ENCODE data around the gene DIP2A.
"Not testable (repeated sequence)": the region's sequence is repeated elsewhere in the genome, so short reads cannot be mapped to it uniquely, and the experiment has no call there.

Gene DIP2A

DNA sequence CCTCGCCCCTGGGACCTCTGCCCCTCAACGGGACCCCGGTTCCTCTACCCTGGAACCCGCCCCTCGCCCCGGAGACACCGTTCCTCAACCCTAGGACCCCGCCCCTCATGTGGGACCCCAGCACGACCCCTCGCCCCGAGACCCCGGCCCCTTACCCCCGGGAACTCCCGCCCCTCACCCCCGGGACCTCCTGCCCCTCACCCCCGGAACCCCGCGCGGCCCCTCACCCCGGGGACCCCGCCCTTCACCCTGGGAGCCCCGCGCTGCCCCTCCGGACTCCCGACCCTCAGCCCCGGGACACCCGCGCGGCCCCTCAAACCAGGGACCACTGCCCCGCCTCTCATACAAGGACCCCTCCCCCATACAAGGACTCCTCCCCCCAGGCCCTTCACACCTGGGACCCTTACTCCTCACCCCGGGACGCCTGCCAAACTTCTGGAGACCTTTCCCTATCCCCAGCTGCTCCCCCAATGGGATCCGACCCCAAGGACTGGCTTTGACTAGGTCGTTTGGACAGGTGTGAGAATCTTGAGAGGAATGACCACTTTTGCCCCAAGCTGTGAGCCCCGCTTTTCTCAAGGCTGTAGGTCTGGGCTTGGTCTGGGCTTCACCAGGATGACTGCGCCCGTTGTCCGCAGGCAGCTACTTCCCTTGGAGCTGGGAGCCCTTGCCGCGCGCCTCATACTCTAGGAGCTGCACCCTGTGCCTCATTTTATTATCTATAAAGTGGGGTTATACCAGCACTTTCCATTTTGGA is 843 bp downstream of the DIP2A start:
- H3K9me3 ChIP-seq (ENCODE audit: insufficient read depth, low read length) = no peaks in the 10 kb centered on the region
- peaks cover 65% of the 10 kb centered on the region for H3K79me2 ChIP-seq (ENCODE audit: insufficient read depth, low read length)
- H3K4me3 ChIP-seq (ENCODE audit: insufficient read depth, low read length, poor library complexity, severe bottlenecking) = peak overlapping the region; percentile 90
- no peaks in the 10 kb centered on the region for H4K20me1 ChIP-seq (ENCODE audit: low read depth, low read length)
- no peak for TF ChIP-seq EZH2phosphoT487 (conservative IDR thresholded peaks at IDR 0.05; ENCODE audit: low read length)
- no peak for TF ChIP-seq CTCF (IDR thresholded peaks at IDR 0.05; ENCODE audit: insufficient read depth, low read length, poor library complexity, severe bottlenecking)
- peak overlapping the region; percentile 68 for H2AFZ ChIP-seq (ENCODE audit: low read depth, low read length, severe bottlenecking)
- peaks cover 2% of the 10 kb centered on the region; the same call in 1 of the 2 replicates for H3K36me3 ChIP-seq (ENCODE audit: low read length)
- peaks cover 14% of the 10 kb centered on the region for H3F3A ChIP-seq (ENCODE audit: insufficient read depth)
- H3K27me3 ChIP-seq (ENCODE audit: low read length) = no peaks in the 10 kb centered on the region
- peak overlapping the region; percentile 97 for H3K9ac ChIP-seq (ENCODE audit: low read length)
- H3K27ac ChIP-seq (ENCODE audit: low read depth, low read length) = 0 out of 2 replicates have a peak overlapping the region, but pooled peaks have one; percentile 48
- H3K4me2 ChIP-seq (ENCODE audit: low read depth, low read length, poor library complexity, severe bottlenecking) = peak overlapping the region; percentile 88
- H3K9me2 ChIP-seq (replicated peaks; ENCODE audit: insufficient read depth, low read length) = no peaks in the 10 kb centered on the region

GRCh38 chr21:46461909-46462308 is 3.2 kb downstream of the DIP2A start:
- no peaks in the 10 kb centered on the region; the same call in 1 of the 2 replicates for H3K36me3 ChIP-seq (ENCODE audit: low read length)
- no peaks in the 10 kb centered on the region for H3K9me3 ChIP-seq (ENCODE audit: insufficient read depth, low read length)
- TF ChIP-seq CTCF (IDR thresholded peaks at IDR 0.05; ENCODE audit: insufficient read depth, low read length, poor library complexity, severe bottlenecking) (no peak), EZH2phosphoT487 (conservative IDR thresholded peaks at IDR 0.05; ENCODE audit: low read length) (no peak)
- H3K4me2 ChIP-seq (ENCODE audit: low read depth, low read length, poor library complexity, severe bottlenecking) = no peak overlapping the region
- H3K27ac ChIP-seq (ENCODE audit: low read depth, low read length) = no peak overlapping the region
- H3K79me2 ChIP-seq (ENCODE audit: insufficient read depth, low read length) = peaks cover 49% of the 10 kb centered on the region
- no peak overlapping the region for H3K4me3 ChIP-seq (ENCODE audit: insufficient read depth, low read length, poor library complexity, severe bottlenecking)
- H2AFZ ChIP-seq (ENCODE audit: low read depth, low read length, severe bottlenecking) = no peak overlapping the region
- no peak overlapping the region for H3K9ac ChIP-seq (ENCODE audit: low read length)
- H3F3A ChIP-seq (ENCODE audit: insufficient read depth) = peaks cover 17% of the 10 kb centered on the region
- no peaks in the 10 kb centered on the region for H3K27me3 ChIP-seq (ENCODE audit: low read length)
- no peaks in the 10 kb centered on the region for H3K9me2 ChIP-seq (replicated peaks; ENCODE audit: insufficient read depth, low read length)
- H4K20me1 ChIP-seq (ENCODE audit: low read depth, low read length) = no peaks in the 10 kb centered on the region

DNA sequence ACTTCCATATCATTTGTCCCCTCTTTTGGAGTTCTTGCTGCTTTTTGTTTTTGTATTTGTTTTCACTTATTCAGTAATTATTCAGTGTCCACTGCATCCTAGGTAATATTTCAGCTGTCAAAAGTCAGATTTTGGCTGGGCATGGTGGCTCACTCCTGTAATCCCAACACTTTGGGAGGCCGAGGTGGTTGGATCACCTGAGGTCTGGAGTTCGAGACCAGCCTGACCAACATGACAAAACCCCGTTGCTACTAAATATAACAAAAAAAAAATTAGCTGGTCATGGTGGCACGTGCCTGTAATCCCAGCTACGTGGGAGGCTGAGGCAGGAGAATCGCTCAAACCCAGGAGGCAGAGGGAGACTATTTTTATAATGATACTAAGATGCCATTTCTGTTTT is 6.5 kb downstream of the DIP2A start:
- not testable (repeated sequence) for H3K9me3 ChIP-seq (ENCODE audit: insufficient read depth, low read length); H3K9ac ChIP-seq (ENCODE audit: low read length); H3K4me2 ChIP-seq (ENCODE audit: low read depth, low read length, poor library complexity, severe bottlenecking); H3K36me3 ChIP-seq (ENCODE audit: low read length); H3K27ac ChIP-seq (ENCODE audit: low read depth, low read length); H2AFZ ChIP-seq (ENCODE audit: low read depth, low read length, severe bottlenecking); H3K4me3 ChIP-seq (ENCODE audit: insufficient read depth, low read length, poor library complexity, severe bottlenecking); H4K20me1 ChIP-seq (ENCODE audit: low read depth, low read length); H3K27me3 ChIP-seq (ENCODE audit: low read length); H3K9me2 ChIP-seq (replicated peaks; ENCODE audit: insufficient read depth, low read length)
- H3K79me2 ChIP-seq (ENCODE audit: insufficient read depth, low read length) = peaks cover 27% of the 10 kb centered on the region
- H3F3A ChIP-seq (ENCODE audit: insufficient read depth) = peaks cover 11% of the 10 kb centered on the region; the same call in 1 of the 2 replicates

DNA sequence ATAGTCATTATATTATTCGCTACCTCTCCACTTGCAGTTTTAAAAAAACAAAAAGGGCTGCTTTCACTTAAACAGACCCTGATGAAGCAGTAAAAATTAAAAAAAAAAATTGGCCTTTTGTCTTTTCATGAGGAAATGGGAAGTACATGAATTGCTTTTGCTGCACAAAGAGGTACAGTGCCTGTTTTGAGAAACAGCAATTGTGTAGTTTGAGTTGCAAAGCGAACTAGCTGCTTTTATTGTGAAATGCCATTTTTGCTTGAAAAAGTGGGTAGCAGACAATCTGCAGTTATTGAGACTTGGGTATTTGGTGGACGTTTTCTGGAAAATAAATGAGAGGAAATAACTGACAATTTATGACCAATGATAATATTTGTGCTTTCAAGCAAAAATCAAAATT is 7.0 kb downstream of the DIP2A start:
- H3K4me3 ChIP-seq (ENCODE audit: insufficient read depth, low read length, poor library complexity, severe bottlenecking) = no peak overlapping the region
- H3K27me3 ChIP-seq (ENCODE audit: low read length) = no peaks in the 10 kb centered on the region
- H3K27ac ChIP-seq (ENCODE audit: low read depth, low read length) = no peak overlapping the region
- H3K9me3 ChIP-seq (ENCODE audit: insufficient read depth, low read length) = no peaks in the 10 kb centered on the region
- peaks cover 22% of the 10 kb centered on the region for H3K79me2 ChIP-seq (ENCODE audit: insufficient read depth, low read length)
- no peak overlapping the region for H3K9ac ChIP-seq (ENCODE audit: low read length)
- H3K36me3 ChIP-seq (ENCODE audit: low read length) = no peaks in the 10 kb centered on the region; the same call in 1 of the 2 replicates
- H3K9me2 ChIP-seq (replicated peaks; ENCODE audit: insufficient read depth, low read length) = no peaks in the 10 kb centered on the region
- H2AFZ ChIP-seq (ENCODE audit: low read depth, low read length, severe bottlenecking) = no peak overlapping the region
- no peaks in the 10 kb centered on the region for H4K20me1 ChIP-seq (ENCODE audit: low read depth, low read length)
- H3F3A ChIP-seq (ENCODE audit: insufficient read depth) = peaks cover 7% of the 10 kb centered on the region; the same call in 1 of the 2 replicates
- TF ChIP-seq EZH2phosphoT487 (conservative IDR thresholded peaks at IDR 0.05; ENCODE audit: low read length) = no peak
- TF ChIP-seq CTCF (IDR thresholded peaks at IDR 0.05; ENCODE audit: insufficient read depth, low read length, poor library complexity, severe bottlenecking) = no peak
- no peak overlapping the region for H3K4me2 ChIP-seq (ENCODE audit: low read depth, low read length, poor library complexity, severe bottlenecking)

Data from SU-DHL-6 (cell line).